H1 (cell line): ENCODE results near the gene TMEM258. TPM values are rescaled to one million over a fixed set of nuclear protein-coding genes. Genes with fewer than 3 reads are reported as not detected.
A peak's percentile ranks its signal among the peaks of the same experiment; 100 is the strongest.

ENCODE experiments used
- CTCF ChIA-PET: fragments of 300-600 bp; sonication (Branson Sonifier 250); formaldehyde crosslinking; loops from one replicate; lab custom pipeline; 2021; ENCODE audit not compliant: partially characterized antibody; lab: Charles Lee
- POLR2A ChIA-PET: fragments of 300-600 bp; sonication (Branson Sonifier 250); formaldehyde crosslinking; loops from one replicate; lab custom pipeline; 2021; ENCODE audit warnings: inconsistent platforms; ENCODE audit not compliant: partially characterized antibody; lab: Charles Lee
- DNase-seq, 2 experiments: peaks; one replicate each; pipeline versions ENCODE4 v3.0.0 to v3.0.0-alpha.2; 2010 to 2022; ENCODE audit warnings: low spot score in 2 of 2, low read depth in 1 of 2, mixed read lengths in 1 of 2
- FAIRE-seq: peaks from 2 replicates; lab custom pipeline; 2011; peaks lifted over from hg19 to GRCh38; lab: Jason Lieb, UNC
- H2AFZ ChIP-seq: 2 replicates; pipeline ENCODE4 v1.8.1; 2012; ENCODE audit warnings: low read length, inconsistent platforms
- H2AK5ac ChIP-seq: 2 replicates; pipeline ENCODE4 v1.6.1; 2013; ENCODE audit warnings: low read depth, low read length
- H2BK120ac ChIP-seq: replicated peaks from 2 replicates; pipeline ENCODE3; 2013; ENCODE audit warnings: low read depth, low read length, inconsistent platforms
- H2BK12ac ChIP-seq: 2 replicates; pipeline ENCODE4 v1.6.1; 2013; ENCODE audit warnings: low read depth, low read length
- H2BK15ac ChIP-seq: 2 replicates; pipeline ENCODE4 v1.6.1; 2013; ENCODE audit warnings: low read length
- H2BK20ac ChIP-seq: 2 replicates; pipeline ENCODE4 v1.6.1; 2013; ENCODE audit warnings: low read length
- H2BK5ac ChIP-seq: 2 replicates; pipeline ENCODE4 v1.6.1; 2013; ENCODE audit warnings: low read depth, low read length
- H3K14ac ChIP-seq: 2 replicates; pipeline ENCODE4 v1.6.1; 2013; ENCODE audit warnings: inconsistent platforms; ENCODE audit not compliant: insufficient read length
- H3K18ac ChIP-seq: 2 replicates; pipeline ENCODE4 v1.6.1; 2013; ENCODE audit warnings: low read length; ENCODE audit errors: extremely low read depth
- H3K23ac ChIP-seq: 2 replicates; pipeline ENCODE4 v1.6.1; 2013; ENCODE audit warnings: inconsistent platforms; ENCODE audit not compliant: insufficient read length
- H3K23me2 ChIP-seq: 2 replicates; pipeline ENCODE4 v1.6.1; 2013; ENCODE audit warnings: low read depth, low read length
- H3K27ac ChIP-seq: 2 replicates; pipeline ENCODE4 v1.6.1; 2011; ENCODE audit warnings: low read depth, low read length, inconsistent platforms
- H3K27me3 ChIP-seq, 4 experiments: replicated peaks in 1 of 4; 1 replicate in 1 of 4; 2 replicates in 3 of 4; pipeline versions ENCODE4 v1.6.1 to v1.8.1; 2011 to 2013; ENCODE audit warnings: low read length in 3 of 4, mild to moderate bottlenecking in 3 of 4, inconsistent platforms in 2 of 4, mixed read lengths in 2 of 4, moderate library complexity in 1 of 4; ENCODE audit not compliant: control insufficient read depth in 3 of 4, insufficient read depth in 3 of 4; ENCODE audit errors: extremely low read depth in 1 of 4
- H3K36me3 ChIP-seq, 4 experiments: 2 replicates each; pipeline versions ENCODE4 v1.6.1 to v1.8.1; 2011 to 2013; ENCODE audit warnings: mild to moderate bottlenecking in 4 of 4, low read length in 3 of 4, moderate library complexity in 2 of 4, control low read depth in 1 of 4, inconsistent platforms in 1 of 4; ENCODE audit not compliant: insufficient read depth in 4 of 4, control insufficient read depth in 2 of 4
- H3K4ac ChIP-seq: replicated peaks from 2 replicates; pipeline ENCODE3; 2013; ENCODE audit warnings: low read length, low read depth, mixed read lengths, inconsistent platforms; ENCODE audit not compliant: insufficient read length
- H3K4me1 ChIP-seq, 4 experiments: replicated peaks in 1 of 4; 1 replicate in 1 of 4; 2 replicates in 3 of 4; pipeline versions ENCODE4 v1.6.1 to v1.8.1; 2011 to 2013; ENCODE audit warnings: low read length in 3 of 4, inconsistent platforms in 2 of 4, mixed read lengths in 1 of 4; ENCODE audit not compliant: insufficient read depth in 4 of 4, control insufficient read depth in 3 of 4
- H3K4me2 ChIP-seq, 2 experiments: 2 replicates each; pipeline versions ENCODE4 v1.6.1 to v1.8.1; 2011 to 2013; ENCODE audit warnings: low read depth in 2 of 2, low read length in 2 of 2, control low read depth in 1 of 2, inconsistent platforms in 1 of 2, mild to moderate bottlenecking in 1 of 2; ENCODE audit not compliant: insufficient read depth in 1 of 2
- H3K4me3 ChIP-seq, 4 experiments: fragments of 200-600, 300-600 bp in 1 of 4; sonication (generic), shearing (Covaris generic), sonication (Bioruptor Twin) in 1 of 4; 2 replicates each; pipeline versions ENCODE4 v1.5.1 to v1.8.1; 2011 to 2016; ENCODE audit warnings: low read length in 4 of 4, low read depth in 3 of 4, control low read depth in 2 of 4, inconsistent platforms in 2 of 4, mild to moderate bottlenecking in 2 of 4, mixed read lengths in 1 of 4, moderate library complexity in 1 of 4; ENCODE audit not compliant: insufficient read depth in 2 of 4; ENCODE audit errors: extremely low read depth in 1 of 4
- H3K56ac ChIP-seq: replicated peaks from 2 replicates; pipeline ENCODE3; 2013; ENCODE audit warnings: low read depth, mild to moderate bottlenecking, mixed read lengths, low read length, inconsistent platforms; ENCODE audit not compliant: insufficient read length
- H3K79me1 ChIP-seq: 2 replicates; pipeline ENCODE4 v1.6.1; 2013; ENCODE audit warnings: low read depth, low read length, control low read depth
- H3K79me2 ChIP-seq, 2 experiments: 2 replicates each; pipeline versions ENCODE4 v1.6.1 to v1.8.1; 2012 to 2013; ENCODE audit warnings: low read length in 2 of 2, mild to moderate bottlenecking in 2 of 2, inconsistent platforms in 1 of 2; ENCODE audit not compliant: insufficient read depth in 2 of 2, control insufficient read depth in 1 of 2
- H3K9ac ChIP-seq, 4 experiments: replicated peaks in 1 of 4; 1 replicate in 1 of 4; 2 replicates in 3 of 4; pipeline versions ENCODE4 v1.6.1 to v1.8.1; 2011 to 2013; ENCODE audit warnings: low read depth in 3 of 4, low read length in 3 of 4, control low read depth in 2 of 4, mild to moderate bottlenecking in 2 of 4, moderate library complexity in 2 of 4, inconsistent platforms in 1 of 4; ENCODE audit errors: extremely low read depth in 1 of 4
- H3K9me3 ChIP-seq, 2 experiments: 2 replicates each; pipeline versions ENCODE4 v1.6.1 to v1.8.1; 2012 to 2013; ENCODE audit warnings: mild to moderate bottlenecking in 2 of 2, moderate library complexity in 2 of 2, control low read depth in 1 of 2, inconsistent platforms in 1 of 2, low read depth in 1 of 2, low read length in 1 of 2, mixed read lengths in 1 of 2; ENCODE audit not compliant: insufficient read depth in 2 of 2
- H4K20me1 ChIP-seq, 2 experiments: replicated peaks in 1 of 2; 2 replicates each; pipeline versions ENCODE3 to v1.8.1; 2011 to 2013; ENCODE audit warnings: inconsistent platforms in 2 of 2, low read length in 2 of 2, mild to moderate bottlenecking in 1 of 2; ENCODE audit not compliant: insufficient read depth in 2 of 2, control insufficient read depth in 1 of 2
- H4K5ac ChIP-seq: 2 replicates; pipeline ENCODE4 v1.6.1; 2013; ENCODE audit warnings: low read length, low read depth, mixed read lengths, inconsistent platforms; ENCODE audit not compliant: insufficient read length
- H4K8ac ChIP-seq: 2 replicates; pipeline ENCODE4 v1.8.0; 2013; ENCODE audit warnings: mild to moderate bottlenecking, moderate library complexity, low read length, inconsistent platforms; ENCODE audit not compliant: insufficient read depth; ENCODE audit errors: extremely low read depth
- H4K91ac ChIP-seq: replicated peaks from 2 replicates; pipeline ENCODE3; 2013; ENCODE audit warnings: low read length, mixed read lengths, inconsistent platforms; ENCODE audit not compliant: insufficient read length
- CHD1 ChIP-seq: IDR thresholded peaks from 2 replicates; pipeline ENCODE4 v1.6.1; 2012; ENCODE audit warnings: low read depth, low read length, improper control_type of control experiment
- CTBP2 ChIP-seq: IDR thresholded peaks from 2 replicates; pipeline ENCODE4 v1.7.0; 2011; ENCODE audit warnings: borderline replicate concordance, mild to moderate bottlenecking, moderate library complexity, mixed read lengths, low read length; ENCODE audit not compliant: insufficient read depth, insufficient read length
- EP300 ChIP-seq, 2 experiments: IDR thresholded peaks; 1 replicate in 1 of 2; 2 replicates in 1 of 2; pipeline ENCODE4 v1.6.1; 2011 to 2012; ENCODE audit warnings: low read depth in 2 of 2, low read length in 2 of 2, mild to moderate bottlenecking in 2 of 2, borderline replicate concordance in 1 of 2, inconsistent platforms in 1 of 2, moderate library complexity in 1 of 2
- JUN ChIP-seq: IDR thresholded peaks from 2 replicates; pipeline ENCODE4 v1.6.1; 2011; ENCODE audit warnings: low read depth, mild to moderate bottlenecking, improper control_type of control experiment, low read length
- NANOG ChIP-seq: IDR thresholded peaks from 2 replicates; pipeline ENCODE4 v1.6.1; 2011; ENCODE audit warnings: low read length, low read depth, mild to moderate bottlenecking, inconsistent platforms; ENCODE audit not compliant: insufficient read depth, poor library complexity, severe bottlenecking
- RAD21 ChIP-seq, 2 experiments: IDR thresholded peaks in 1 of 2; conservative IDR thresholded peaks in 1 of 2; 2 replicates each; pipeline ENCODE4 v1.6.1; 2011; ENCODE audit warnings: low read depth in 2 of 2, low read length in 2 of 2, improper control_type of control experiment in 1 of 2, inconsistent platforms in 1 of 2, mild to moderate bottlenecking in 1 of 2, moderate library complexity in 1 of 2
- TCF12 ChIP-seq: IDR thresholded peaks from 2 replicates; pipeline ENCODE4 v1.6.1; 2011; ENCODE audit warnings: low read depth, mild to moderate bottlenecking, low read length
- TEAD4 ChIP-seq: IDR thresholded peaks from 2 replicates; pipeline ENCODE4 v1.6.1; 2012; ENCODE audit warnings: low read depth, low read length, inconsistent platforms, mixed read lengths
- USF2 ChIP-seq: IDR thresholded peaks from 2 replicates; pipeline ENCODE4 v1.6.1; 2011; ENCODE audit warnings: low read length, improper control_type of control experiment
- WGBS, 2 experiments: shearing (Covaris generic) in 1 of 2; methylation state at CpG; one replicate each; pipeline versions ENCODE4 v1.1.6 to v1.1.7; 2013 to 2015; ENCODE audit warnings: low lambda C conversion rate in 2 of 2, mixed read lengths in 2 of 2, inconsistent platforms in 1 of 2, low coverage in 1 of 2, missing lambda C conversion rate in 1 of 2; ENCODE audit not compliant: insufficient replicate concordance in 2 of 2, insufficient coverage in 1 of 2, insufficient read length in 1 of 2; ENCODE audit errors: extremely low coverage in 1 of 2, missing lambda C conversion rate in 1 of 2; 5-methylcytosine and 5-hydroxymethylcytosine counted together
- polyA plus RNA-seq, 7 experiments: library from polyadenylated mRNA; depleted of rRNA in 3 of 7; stranded (reverse) in 5 of 7; unstranded in 2 of 7; fragments of >200 nt in 5 of 7; fragments of 200-250 nt in 2 of 7; gene quantifications; 1 replicate in 5 of 7; 2 replicates in 1 of 7; 4 replicates in 1 of 7; pipeline versions ENCODE4 v1.2.1 to v1.2.3, GENCODE V29; 2011 to 2013; ENCODE audit warnings: missing spikeins in 2 of 7, mixed read lengths in 2 of 7
- total RNA-seq: library from RNA; stranded (reverse); fragmentation: NEBNext Ultra II Directional; extraction: Animal tissue kit (Norgen Biotek cat#: 25700); gene quantifications from 2 replicates; pipeline ENCODE4 v1.2.1, GENCODE V29; 2021

TMEM258 gene
- total and polyA plus RNA-seq, 2 of the 8 experiments (the other 6 are each of a cell fraction or from before 2014, with no cell fraction given), result 186 to 759 TPM

GRCh38 chr11:61761440-61762222 lies 30.8 kb downstream of the TMEM258 start:
- peak overlapping the region; percentile 41 for H3K4ac ChIP-seq
- H3K9ac ChIP-seq, result no peak overlapping the region
- H2BK12ac ChIP-seq, result peak overlapping the region; percentile 60; the same call in 1 of the 2 replicates
- WGBS, 2 experiments, result 77% methylated on average over 10 of the region's 11 CpGs; no CpG with 5 or more reads in 1 of the 2 experiments
- TF ChIP-seq RAD21 (IDR thresholded peaks at IDR 0.05 in 1 of 2, conservative IDR thresholded peaks at IDR 0.05 in 1 of 2; ENCODE audit: low read depth in 2 of 2, low read length in 2 of 2), result no peak
- no peak for TF ChIP-seq TCF12
- no peak for TF ChIP-seq USF2
- no peak for TF ChIP-seq CTBP2
- no peak for TF ChIP-seq CHD1
- TF ChIP-seq JUN, result no peak
- no peak for TF ChIP-seq EP300 (IDR thresholded peaks at IDR 0.05; ENCODE audit: borderline replicate concordance in 1 of 2, low read depth in 2 of 2, low read length in 2 of 2)
- TF ChIP-seq NANOG, result no peak
- TF ChIP-seq TEAD4, result no peak
- TF ChIP-seq, all 59 proteins: peak for 0
- Histone ChIP-seq H3K4me1 (peaks cover 0 to 17% (median 10%) of the 10 kb centered on the region in 4 experiments; a peak in 6 of 7 replicates), H3K27ac (no peak overlapping the region), H3K79me2 (no peaks in the 10 kb centered on the region), H3K18ac (no peak overlapping the region; the same call in 1 of the 2 replicates), H4K91ac (peak overlapping the region; percentile 17), H2AK5ac (no peak overlapping the region; the same call in 1 of the 2 replicates), H3K56ac (no peak overlapping the region), H4K8ac (peak overlapping the region; percentile 57; the same call in 1 of the 2 replicates), H3K23me2 (no peaks in the 10 kb centered on the region), H2BK120ac (no peak overlapping the region), H2BK20ac (0 out of 2 replicates have a peak overlapping the region, but pooled peaks have one; percentile 32), H4K20me1 (peaks cover 0 to 1% of the 10 kb centered on the region in 2 experiments), H3K4me3 (no peak overlapping the region), H3K23ac (no peak overlapping the region), H2AFZ (no peak overlapping the region), H3K9me3 (no peaks in the 10 kb centered on the region), H3K36me3 (no peaks in the 10 kb centered on the region), H2BK15ac (0 out of 2 replicates have a peak overlapping the region, but pooled peaks have one; percentile 72), H3K4me2 (no peak overlapping the region), H2BK5ac (no peak overlapping the region), H3K79me1 (no peaks in the 10 kb centered on the region), H4K5ac (no peak overlapping the region), H3K27me3 (no peaks in the 10 kb centered on the region), H3K14ac (no peak overlapping the region)
- ChIA-PET CTCF (interaction anchor here (0.9 to 1.8 kb wide), 6 partner anchors 10 to 52 kb away, joined by 3 to 4 read pairs (median 4); no protein-coding TSS in a partner anchor), POLR2A (no interaction called here)
- no peak for DNase-seq
- FAIRE-seq, result no peak
